ENCODE measurements around the gene MYPOP.

DNA sequence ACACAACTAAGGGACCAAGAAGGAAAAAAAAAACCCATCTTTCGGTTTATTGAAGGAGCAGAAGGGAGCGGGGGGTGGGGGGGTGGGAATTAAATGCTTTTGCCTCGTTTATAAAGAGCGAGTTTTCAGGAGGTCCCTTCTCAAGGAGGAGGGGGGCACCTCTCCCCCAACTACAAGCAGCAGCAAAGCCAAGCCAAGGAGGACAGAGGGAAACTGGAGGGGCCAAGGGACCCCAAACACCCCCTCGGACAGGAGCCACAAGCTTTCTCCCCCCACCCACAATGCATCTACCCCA is 18.9 kb downstream of the MYPOP start:
- TF ChIP-seq, protein P1, sequence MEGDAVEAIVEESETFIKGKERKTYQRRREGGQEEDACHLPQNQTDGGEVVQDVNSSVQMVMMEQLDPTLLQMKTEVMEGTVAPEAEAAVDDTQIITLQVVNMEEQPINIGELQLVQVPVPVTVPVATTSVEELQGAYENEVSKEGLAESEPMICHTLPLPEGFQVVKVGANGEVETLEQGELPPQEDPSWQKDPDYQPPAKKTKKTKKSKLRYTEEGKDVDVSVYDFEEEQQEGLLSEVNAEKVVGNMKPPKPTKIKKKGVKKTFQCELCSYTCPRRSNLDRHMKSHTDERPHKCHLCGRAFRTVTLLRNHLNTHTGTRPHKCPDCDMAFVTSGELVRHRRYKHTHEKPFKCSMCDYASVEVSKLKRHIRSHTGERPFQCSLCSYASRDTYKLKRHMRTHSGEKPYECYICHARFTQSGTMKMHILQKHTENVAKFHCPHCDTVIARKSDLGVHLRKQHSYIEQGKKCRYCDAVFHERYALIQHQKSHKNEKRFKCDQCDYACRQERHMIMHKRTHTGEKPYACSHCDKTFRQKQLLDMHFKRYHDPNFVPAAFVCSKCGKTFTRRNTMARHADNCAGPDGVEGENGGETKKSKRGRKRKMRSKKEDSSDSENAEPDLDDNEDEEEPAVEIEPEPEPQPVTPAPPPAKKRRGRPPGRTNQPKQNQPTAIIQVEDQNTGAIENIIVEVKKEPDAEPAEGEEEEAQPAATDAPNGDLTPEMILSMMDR (IDR thresholded peaks at IDR 0.05) = peak in 2 of 12 donors; percentile 43 to 45
- TF ChIP-seq POLR2A (IDR thresholded peaks at IDR 0.05) = no peak

Data from heart left ventricle (tissue), 13 donors.